ENCODE measurements around the gene HSD11B2. TPM values are rescaled to one million over a fixed set of nuclear protein-coding genes. Genes with fewer than 3 reads are reported as not detected.
A peak's percentile ranks its signal among the peaks of the same experiment; 100 is the strongest.

HSD11B2 gene
- total and polyA plus RNA-seq, 2 of the 8 experiments (the other 6 are each of a cell fraction or from before 2014, with no cell fraction given): 28.7 to 32.9 TPM

GRCh38 chr16:67413978-67414911, 16.7 kb upstream of the HSD11B2 start:
- WGBS, 2 experiments (ENCODE audit: extremely low coverage in 1 of 2, insufficient coverage in 1 of 2, insufficient read length in 1 of 2, insufficient replicate concordance in 2 of 2, low coverage in 1 of 2, low lambda C conversion rate in 2 of 2, missing lambda C conversion rate in 1 of 2): 58% methylated on average over 6 of the region's 6 CpGs; no CpG with 5 or more reads in 1 of the 2 experiments
- Histone ChIP-seq H2BK12ac (ENCODE audit: low read depth, low read length) (no peak overlapping the region), H3K9me3 (ENCODE audit: insufficient read depth in 2 of 2, low read depth in 1 of 2, low read length in 1 of 2) (no peaks in the 10 kb centered on the region), H2AK5ac (ENCODE audit: low read depth, low read length) (no peak overlapping the region), H3K4me3 (ENCODE audit: extremely low read depth in 1 of 4, insufficient read depth in 2 of 4, low read depth in 3 of 4, low read length in 4 of 4) (no peak overlapping the region), H3K9ac (replicated peaks in 1 of 4; ENCODE audit: extremely low read depth in 1 of 4, low read depth in 3 of 4, low read length in 3 of 4) (no peak overlapping the region), H2BK5ac (ENCODE audit: low read depth, low read length) (no peak overlapping the region), H2AFZ (ENCODE audit: low read length) (no peak overlapping the region), H3K4me2 (ENCODE audit: insufficient read depth in 1 of 2, low read depth in 2 of 2, low read length in 2 of 2) (peak overlapping the region; percentile 15 to 17; a peak in 2 of 4 replicates), H3K4me1 (replicated peaks in 1 of 4; ENCODE audit: control insufficient read depth in 3 of 4, insufficient read depth in 4 of 4, low read length in 3 of 4) (peaks cover 0 to 14% (median 2%) of the 10 kb centered on the region in 4 experiments; a peak in 5 of 7 replicates), H2BK120ac (replicated peaks; ENCODE audit: low read depth, low read length) (no peak overlapping the region), H3K27ac (ENCODE audit: low read depth, low read length) (no peak overlapping the region), H4K5ac (ENCODE audit: insufficient read length, low read depth, low read length) (no peak overlapping the region), H2BK15ac (ENCODE audit: low read length) (0 out of 2 replicates have a peak overlapping the region, but pooled peaks have one; percentile 40), H4K8ac (ENCODE audit: extremely low read depth, insufficient read depth, low read length) (no peak overlapping the region), H3K4ac (replicated peaks; ENCODE audit: insufficient read length, low read depth, low read length) (no peak overlapping the region), H3K18ac (ENCODE audit: extremely low read depth, low read length) (peak overlapping the region; percentile 28; the same call in 1 of the 2 replicates), H3K23ac (ENCODE audit: insufficient read length) (no peak overlapping the region), H3K79me2 (ENCODE audit: control insufficient read depth in 1 of 2, insufficient read depth in 2 of 2, low read length in 2 of 2) (no peaks in the 10 kb centered on the region), H2BK20ac (ENCODE audit: low read length) (no peak overlapping the region), H3K56ac (replicated peaks; ENCODE audit: insufficient read length, low read depth, low read length) (no peak overlapping the region), H3K14ac (ENCODE audit: insufficient read length) (no peak overlapping the region), H3K27me3 (replicated peaks in 1 of 4; ENCODE audit: control insufficient read depth in 3 of 4, extremely low read depth in 1 of 4, insufficient read depth in 3 of 4, low read length in 3 of 4) (no peaks in the 10 kb centered on the region; a peak in 2 of 7 replicates), H3K79me1 (ENCODE audit: low read depth, low read length) (no peaks in the 10 kb centered on the region), H3K36me3 (ENCODE audit: control insufficient read depth in 2 of 4, insufficient read depth in 4 of 4, low read length in 3 of 4) (no peaks in the 10 kb centered on the region), H4K20me1 (replicated peaks in 1 of 2; ENCODE audit: control insufficient read depth in 1 of 2, insufficient read depth in 2 of 2, low read length in 2 of 2) (no peaks in the 10 kb centered on the region), H3K23me2 (ENCODE audit: low read depth, low read length) (peaks cover 4% of the 10 kb centered on the region; the same call in 1 of the 2 replicates), H4K91ac (replicated peaks; ENCODE audit: insufficient read length, low read length) (no peak overlapping the region)
- POLR2A ChIA-PET (ENCODE audit: partially characterized antibody): interaction anchor here (0.9 to 3.1 kb wide), 4 partner anchors 9 to 18 kb away, joined by 3 to 14 read pairs (median 5); no protein-coding TSS in a partner anchor
- FAIRE-seq (peak; percentile 75), DNase-seq (ENCODE audit: low read depth in 1 of 2, low spot score in 2 of 2) (no peak)
- CTCF ChIA-PET (ENCODE audit: partially characterized antibody): interaction anchor here (0.6 to 32.4 kb wide), 12 partner anchors 3 to 80 kb away, joined by 3 to 476 read pairs (median 5); partner anchors contain the start of genes HSD11B2, TPPP3 and ZDHHC1
- no peak for TF ChIP-seq PHF8 (conservative IDR thresholded peaks at IDR 0.05; ENCODE audit: low read depth, low read length)
- TF ChIP-seq EGR1 (IDR thresholded peaks at IDR 0.05; ENCODE audit: borderline replicate concordance, low read depth, low read length): 0 out of 2 replicates have a peak, but pooled peaks have one; percentile 60
